ENCODE data around the gene NRCAM.

DNA sequence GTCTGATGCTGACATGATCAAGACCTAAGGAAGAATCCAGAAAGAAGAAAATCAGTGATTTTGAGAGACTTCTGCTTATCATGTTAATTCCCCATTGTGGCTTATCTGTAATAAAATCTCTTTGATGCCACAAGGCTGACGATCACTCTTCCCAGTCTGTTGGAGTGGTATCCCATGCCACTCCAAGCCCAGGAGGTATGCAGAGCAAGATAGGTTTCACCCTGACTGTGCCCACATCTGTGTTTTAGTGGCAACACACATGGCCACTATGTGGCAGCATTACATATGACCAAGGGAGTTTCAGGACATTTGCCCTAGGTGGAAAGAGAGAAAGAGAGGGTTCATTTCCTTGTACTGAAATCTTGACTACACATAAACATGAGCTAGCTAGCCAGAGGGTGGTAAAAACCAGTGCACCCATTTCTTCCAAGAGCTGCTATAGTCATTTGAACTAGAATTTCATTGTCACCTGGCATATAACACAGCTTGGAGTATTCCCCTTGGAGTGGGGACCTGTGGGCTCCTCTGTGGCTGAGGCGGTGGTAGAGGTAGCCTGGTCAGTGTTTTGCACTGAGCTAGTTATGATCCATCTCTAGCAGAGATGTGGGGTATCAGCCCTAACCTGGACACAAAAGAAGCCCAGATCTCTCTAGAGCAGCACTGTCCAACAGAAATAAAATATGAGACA is 346.9 kb downstream of the NRCAM start:
- TF ChIP-seq, protein P1, sequence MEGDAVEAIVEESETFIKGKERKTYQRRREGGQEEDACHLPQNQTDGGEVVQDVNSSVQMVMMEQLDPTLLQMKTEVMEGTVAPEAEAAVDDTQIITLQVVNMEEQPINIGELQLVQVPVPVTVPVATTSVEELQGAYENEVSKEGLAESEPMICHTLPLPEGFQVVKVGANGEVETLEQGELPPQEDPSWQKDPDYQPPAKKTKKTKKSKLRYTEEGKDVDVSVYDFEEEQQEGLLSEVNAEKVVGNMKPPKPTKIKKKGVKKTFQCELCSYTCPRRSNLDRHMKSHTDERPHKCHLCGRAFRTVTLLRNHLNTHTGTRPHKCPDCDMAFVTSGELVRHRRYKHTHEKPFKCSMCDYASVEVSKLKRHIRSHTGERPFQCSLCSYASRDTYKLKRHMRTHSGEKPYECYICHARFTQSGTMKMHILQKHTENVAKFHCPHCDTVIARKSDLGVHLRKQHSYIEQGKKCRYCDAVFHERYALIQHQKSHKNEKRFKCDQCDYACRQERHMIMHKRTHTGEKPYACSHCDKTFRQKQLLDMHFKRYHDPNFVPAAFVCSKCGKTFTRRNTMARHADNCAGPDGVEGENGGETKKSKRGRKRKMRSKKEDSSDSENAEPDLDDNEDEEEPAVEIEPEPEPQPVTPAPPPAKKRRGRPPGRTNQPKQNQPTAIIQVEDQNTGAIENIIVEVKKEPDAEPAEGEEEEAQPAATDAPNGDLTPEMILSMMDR (conservative IDR thresholded peaks at IDR 0.05), result no peak; the same call in 1 of the 2 replicates
- no peak for TF ChIP-seq EZH2 (IDR thresholded peaks at IDR 0.05; ENCODE audit: low read depth)

Measured in PC-9 (cell line).